ENCODE results near the gene MBTPS2.

Gene MBTPS2

DNA sequence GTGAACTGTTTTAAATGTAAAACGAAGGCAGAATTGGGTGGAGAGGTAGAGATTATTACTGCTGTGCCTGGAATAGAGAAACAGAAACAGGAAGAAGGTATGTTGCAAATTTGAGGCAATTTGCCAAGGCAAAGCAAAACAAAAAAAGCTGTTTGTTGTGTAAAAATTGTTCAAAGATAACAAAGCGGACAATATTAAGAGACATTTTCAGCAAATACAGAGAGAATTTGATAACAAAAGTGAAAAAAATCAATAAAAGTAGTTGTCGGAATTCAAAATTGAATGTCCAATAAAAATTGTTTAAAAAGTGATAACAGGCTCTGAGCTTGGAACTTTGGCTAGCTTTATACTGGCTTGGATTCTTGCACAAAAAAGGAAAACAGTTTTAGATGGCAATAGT, 86.7 kb downstream of the MBTPS2 start:
- no peaks in the 10 kb centered on the region for H3K9me3 ChIP-seq (ENCODE audit: control insufficient read depth, insufficient read depth, low read depth, low read length)
- POLR2A ChIA-PET = interaction anchor here (0.7 to 1.6 kb wide), 3 partner anchors 15 to 185 kb away, joined by 3 to 4 read pairs (median 3); partner anchors contain the start of gene MBTPS2
- no peak overlapping the region for H3K27ac ChIP-seq (ENCODE audit: extremely low read depth, low read depth, low read length)
- CTCF ChIA-PET = interaction anchor here (0.6 to 0.8 kb wide), 3 partner anchors 19 to 1393 kb away, joined by 3 to 4 read pairs (median 3); no protein-coding TSS in a partner anchor
- no peaks in the 10 kb centered on the region for H3K36me3 ChIP-seq (ENCODE audit: control insufficient read depth in 2 of 2, insufficient read depth in 1 of 2, low read length in 2 of 2)
- TF ChIP-seq PRDM1 (tag by site-specific recombination; IDR thresholded peaks at IDR 0.05) = 0 out of 2 replicates have a peak, but pooled peaks have one; percentile 61
- no peak for TF ChIP-seq ZNF501 (tag by site-specific recombination; IDR thresholded peaks at IDR 0.05)
- TF ChIP-seq, protein P1, sequence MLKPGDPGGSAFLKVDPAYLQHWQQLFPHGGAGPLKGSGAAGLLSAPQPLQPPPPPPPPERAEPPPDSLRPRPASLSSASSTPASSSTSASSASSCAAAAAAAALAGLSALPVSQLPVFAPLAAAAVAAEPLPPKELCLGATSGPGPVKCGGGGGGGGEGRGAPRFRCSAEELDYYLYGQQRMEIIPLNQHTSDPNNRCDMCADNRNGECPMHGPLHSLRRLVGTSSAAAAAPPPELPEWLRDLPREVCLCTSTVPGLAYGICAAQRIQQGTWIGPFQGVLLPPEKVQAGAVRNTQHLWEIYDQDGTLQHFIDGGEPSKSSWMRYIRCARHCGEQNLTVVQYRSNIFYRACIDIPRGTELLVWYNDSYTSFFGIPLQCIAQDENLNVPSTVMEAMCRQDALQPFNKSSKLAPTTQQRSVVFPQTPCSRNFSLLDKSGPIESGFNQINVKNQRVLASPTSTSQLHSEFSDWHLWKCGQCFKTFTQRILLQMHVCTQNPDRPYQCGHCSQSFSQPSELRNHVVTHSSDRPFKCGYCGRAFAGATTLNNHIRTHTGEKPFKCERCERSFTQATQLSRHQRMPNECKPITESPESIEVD (tag by site-specific recombination; IDR thresholded peaks at IDR 0.05) = peak; percentile 95
- TF ChIP-seq ZNF366 (tag by site-specific recombination; conservative IDR thresholded peaks at IDR 0.05) = peak; percentile 21; the same call in 1 of the 2 replicates
- H3K4me1 ChIP-seq (ENCODE audit: control insufficient read depth, insufficient read depth, low read length) = peaks cover 8% of the 10 kb centered on the region
- no peak overlapping the region for H3K4me3 ChIP-seq (ENCODE audit: low read depth, low read length)

DNA sequence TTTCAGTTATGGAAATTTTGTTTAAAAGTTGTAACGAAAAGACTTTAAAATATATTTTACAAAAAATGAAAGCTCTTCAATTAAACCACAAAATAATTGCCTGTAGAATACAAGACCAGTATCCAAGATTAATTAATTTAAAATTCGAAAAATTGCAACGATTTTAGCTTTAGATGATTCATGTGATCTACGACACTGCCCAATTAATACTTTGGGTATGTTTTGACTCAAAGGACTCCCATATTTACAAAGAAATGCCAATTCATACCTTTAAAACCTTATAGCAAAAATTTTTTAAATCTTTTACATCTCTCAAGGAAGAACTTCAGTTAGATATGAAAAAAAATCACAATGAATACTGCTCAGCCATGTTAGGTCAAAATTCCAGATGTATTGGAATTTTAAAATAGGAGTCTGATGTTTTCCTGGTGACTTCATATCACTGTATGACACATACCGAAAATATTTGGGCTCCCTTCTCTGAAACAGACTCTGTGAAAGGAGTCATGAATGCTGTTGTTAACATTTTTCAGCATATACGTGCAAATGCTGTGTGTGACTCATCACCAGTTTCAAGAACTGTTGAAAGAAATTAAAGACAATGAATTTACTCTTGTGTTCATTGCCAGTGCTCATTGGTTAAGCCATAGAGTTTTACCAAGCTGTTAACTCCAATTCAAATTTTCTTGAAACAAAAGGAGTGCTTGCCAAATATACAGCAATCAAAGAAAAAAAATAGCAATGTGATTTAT, 87.3 kb downstream of the MBTPS2 start:
- Histone ChIP-seq H3K27ac (ENCODE audit: extremely low read depth, low read depth, low read length) (no peak overlapping the region), H3K4me1 (ENCODE audit: control insufficient read depth, insufficient read depth, low read length) (peaks cover 8% of the 10 kb centered on the region), H3K36me3 (ENCODE audit: control insufficient read depth in 2 of 2, insufficient read depth in 1 of 2, low read length in 2 of 2) (no peaks in the 10 kb centered on the region), H3K4me3 (ENCODE audit: low read depth, low read length) (no peak overlapping the region; the same call in 1 of the 2 replicates), H3K9me3 (ENCODE audit: control insufficient read depth, insufficient read depth, low read depth, low read length) (no peaks in the 10 kb centered on the region)
- POLR2A ChIA-PET = interaction anchor here (0.6 to 1.6 kb wide), 3 partner anchors 15 to 227 kb away, joined by 3 to 4 read pairs (median 3); no protein-coding TSS in a partner anchor
- CTCF ChIA-PET = interaction anchor here (0.7 to 0.8 kb wide), 2 partner anchors 20 to 632 kb away, joined by 3 to 4 read pairs; no protein-coding TSS in a partner anchor
- TF ChIP-seq SCRT2 (tag by site-specific recombination; IDR thresholded peaks at IDR 0.05) (0 out of 2 replicates have a peak, but pooled peaks have one; percentile 59), ZNF621 (tag by site-specific recombination; IDR thresholded peaks at IDR 0.05) (no peak), KLF10 (tag by site-specific recombination; IDR thresholded peaks at IDR 0.05) (peak; percentile 77), ZNF558 (tag by site-specific recombination; IDR thresholded peaks at IDR 0.05) (peak; percentile 79; the same call in 1 of the 2 replicates), ZNF530 (tag by site-specific recombination; IDR thresholded peaks at IDR 0.05; ENCODE audit: low read depth) (no peak), ZNF335 (tag by site-specific recombination; conservative IDR thresholded peaks at IDR 0.05) (peak; percentile 33; the same call in 1 of the 2 replicates), ZNF660 (tag by site-specific recombination; IDR thresholded peaks at IDR 0.05) (peak; percentile 80; the same call in 1 of the 2 replicates), ZNF366 (tag by site-specific recombination; conservative IDR thresholded peaks at IDR 0.05) (peak; percentile 93), FEZF1 (tag by site-specific recombination; IDR thresholded peaks at IDR 0.05) (peak; percentile 69), PRDM1 (tag by site-specific recombination; IDR thresholded peaks at IDR 0.05) (peak; percentile 54; the same call in 1 of the 2 replicates), ZNF416 (tag by site-specific recombination; IDR thresholded peaks at IDR 0.05) (no peak), ZNF221 (tag by site-specific recombination; IDR thresholded peaks at IDR 0.05; ENCODE audit: borderline replicate concordance) (no peak), ZNF843 (tag by site-specific recombination; IDR thresholded peaks at IDR 0.05) (0 out of 2 replicates have a peak, but pooled peaks have one; percentile 39)
- TF ChIP-seq, protein P2, sequence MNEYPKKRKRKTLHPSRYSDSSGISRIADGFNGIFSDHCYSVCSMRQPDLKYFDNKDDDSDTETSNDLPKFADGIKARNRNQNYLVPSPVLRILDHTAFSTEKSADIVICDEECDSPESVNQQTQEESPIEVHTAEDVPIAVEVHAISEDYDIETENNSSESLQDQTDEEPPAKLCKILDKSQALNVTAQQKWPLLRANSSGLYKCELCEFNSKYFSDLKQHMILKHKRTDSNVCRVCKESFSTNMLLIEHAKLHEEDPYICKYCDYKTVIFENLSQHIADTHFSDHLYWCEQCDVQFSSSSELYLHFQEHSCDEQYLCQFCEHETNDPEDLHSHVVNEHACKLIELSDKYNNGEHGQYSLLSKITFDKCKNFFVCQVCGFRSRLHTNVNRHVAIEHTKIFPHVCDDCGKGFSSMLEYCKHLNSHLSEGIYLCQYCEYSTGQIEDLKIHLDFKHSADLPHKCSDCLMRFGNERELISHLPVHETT (tag by site-specific recombination; IDR thresholded peaks at IDR 0.05) = peak; percentile 73; the same call in 1 of the 2 replicates
- TF ChIP-seq, protein P3, sequence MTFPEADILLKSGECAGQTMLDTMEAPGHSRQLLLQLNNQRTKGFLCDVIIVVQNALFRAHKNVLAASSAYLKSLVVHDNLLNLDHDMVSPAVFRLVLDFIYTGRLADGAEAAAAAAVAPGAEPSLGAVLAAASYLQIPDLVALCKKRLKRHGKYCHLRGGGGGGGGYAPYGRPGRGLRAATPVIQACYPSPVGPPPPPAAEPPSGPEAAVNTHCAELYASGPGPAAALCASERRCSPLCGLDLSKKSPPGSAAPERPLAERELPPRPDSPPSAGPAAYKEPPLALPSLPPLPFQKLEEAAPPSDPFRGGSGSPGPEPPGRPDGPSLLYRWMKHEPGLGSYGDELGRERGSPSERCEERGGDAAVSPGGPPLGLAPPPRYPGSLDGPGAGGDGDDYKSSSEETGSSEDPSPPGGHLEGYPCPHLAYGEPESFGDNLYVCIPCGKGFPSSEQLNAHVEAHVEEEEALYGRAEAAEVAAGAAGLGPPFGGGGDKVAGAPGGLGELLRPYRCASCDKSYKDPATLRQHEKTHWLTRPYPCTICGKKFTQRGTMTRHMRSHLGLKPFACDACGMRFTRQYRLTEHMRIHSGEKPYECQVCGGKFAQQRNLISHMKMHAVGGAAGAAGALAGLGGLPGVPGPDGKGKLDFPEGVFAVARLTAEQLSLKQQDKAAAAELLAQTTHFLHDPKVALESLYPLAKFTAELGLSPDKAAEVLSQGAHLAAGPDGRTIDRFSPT (tag by site-specific recombination; IDR thresholded peaks at IDR 0.05) = peak; percentile 68; the same call in 1 of the 2 replicates
- TF ChIP-seq, protein P4, sequence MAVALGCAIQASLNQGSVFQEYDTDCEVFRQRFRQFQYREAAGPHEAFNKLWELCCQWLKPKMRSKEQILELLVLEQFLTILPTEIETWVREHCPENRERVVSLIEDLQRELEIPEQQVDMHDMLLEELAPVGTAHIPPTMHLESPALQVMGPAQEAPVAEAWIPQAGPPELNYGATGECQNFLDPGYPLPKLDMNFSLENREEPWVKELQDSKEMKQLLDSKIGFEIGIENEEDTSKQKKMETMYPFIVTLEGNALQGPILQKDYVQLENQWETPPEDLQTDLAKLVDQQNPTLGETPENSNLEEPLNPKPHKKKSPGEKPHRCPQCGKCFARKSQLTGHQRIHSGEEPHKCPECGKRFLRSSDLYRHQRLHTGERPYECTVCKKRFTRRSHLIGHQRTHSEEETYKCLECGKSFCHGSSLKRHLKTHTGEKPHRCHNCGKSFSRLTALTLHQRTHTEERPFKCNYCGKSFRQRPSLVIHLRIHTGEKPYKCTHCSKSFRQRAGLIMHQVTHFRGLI (tag by site-specific recombination; IDR thresholded peaks at IDR 0.05) = no peak
- TF ChIP-seq, protein P5, sequence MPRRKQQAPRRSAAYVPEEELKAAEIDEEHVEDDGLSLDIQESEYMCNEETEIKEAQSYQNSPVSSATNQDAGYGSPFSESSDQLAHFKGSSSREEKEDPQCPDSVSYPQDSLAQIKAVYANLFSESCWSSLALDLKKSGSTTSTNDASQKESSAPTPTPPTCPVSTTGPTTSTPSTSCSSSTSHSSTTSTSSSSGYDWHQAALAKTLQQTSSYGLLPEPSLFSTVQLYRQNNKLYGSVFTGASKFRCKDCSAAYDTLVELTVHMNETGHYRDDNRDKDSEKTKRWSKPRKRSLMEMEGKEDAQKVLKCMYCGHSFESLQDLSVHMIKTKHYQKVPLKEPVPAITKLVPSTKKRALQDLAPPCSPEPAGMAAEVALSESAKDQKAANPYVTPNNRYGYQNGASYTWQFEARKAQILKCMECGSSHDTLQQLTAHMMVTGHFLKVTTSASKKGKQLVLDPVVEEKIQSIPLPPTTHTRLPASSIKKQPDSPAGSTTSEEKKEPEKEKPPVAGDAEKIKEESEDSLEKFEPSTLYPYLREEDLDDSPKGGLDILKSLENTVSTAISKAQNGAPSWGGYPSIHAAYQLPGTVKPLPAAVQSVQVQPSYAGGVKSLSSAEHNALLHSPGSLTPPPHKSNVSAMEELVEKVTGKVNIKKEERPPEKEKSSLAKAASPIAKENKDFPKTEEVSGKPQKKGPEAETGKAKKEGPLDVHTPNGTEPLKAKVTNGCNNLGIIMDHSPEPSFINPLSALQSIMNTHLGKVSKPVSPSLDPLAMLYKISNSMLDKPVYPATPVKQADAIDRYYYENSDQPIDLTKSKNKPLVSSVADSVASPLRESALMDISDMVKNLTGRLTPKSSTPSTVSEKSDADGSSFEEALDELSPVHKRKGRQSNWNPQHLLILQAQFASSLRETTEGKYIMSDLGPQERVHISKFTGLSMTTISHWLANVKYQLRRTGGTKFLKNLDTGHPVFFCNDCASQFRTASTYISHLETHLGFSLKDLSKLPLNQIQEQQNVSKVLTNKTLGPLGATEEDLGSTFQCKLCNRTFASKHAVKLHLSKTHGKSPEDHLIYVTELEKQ (tag by site-specific recombination; IDR thresholded peaks at IDR 0.05; ENCODE audit: borderline replicate concordance) = peak; percentile 44; the same call in 1 of the 2 replicates
- TF ChIP-seq, protein P6, sequence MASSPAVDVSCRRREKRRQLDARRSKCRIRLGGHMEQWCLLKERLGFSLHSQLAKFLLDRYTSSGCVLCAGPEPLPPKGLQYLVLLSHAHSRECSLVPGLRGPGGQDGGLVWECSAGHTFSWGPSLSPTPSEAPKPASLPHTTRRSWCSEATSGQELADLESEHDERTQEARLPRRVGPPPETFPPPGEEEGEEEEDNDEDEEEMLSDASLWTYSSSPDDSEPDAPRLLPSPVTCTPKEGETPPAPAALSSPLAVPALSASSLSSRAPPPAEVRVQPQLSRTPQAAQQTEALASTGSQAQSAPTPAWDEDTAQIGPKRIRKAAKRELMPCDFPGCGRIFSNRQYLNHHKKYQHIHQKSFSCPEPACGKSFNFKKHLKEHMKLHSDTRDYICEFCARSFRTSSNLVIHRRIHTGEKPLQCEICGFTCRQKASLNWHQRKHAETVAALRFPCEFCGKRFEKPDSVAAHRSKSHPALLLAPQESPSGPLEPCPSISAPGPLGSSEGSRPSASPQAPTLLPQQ (tag by site-specific recombination; IDR thresholded peaks at IDR 0.05) = peak; percentile 68
